ENCODE data around the gene ATXN1.

Gene ATXN1

GRCh38 chr6:16277101-16277981 is 483.9 kb downstream of the ATXN1 start:
- TF ChIP-seq CTCF (IDR thresholded peaks at IDR 0.05; ENCODE audit: control insufficient read depth, insufficient read depth, low read depth, low read length, missing control alignments), result peak; percentile 76
- DNase-seq (ENCODE audit: low read depth), result peak; percentile 52
- H3K4me3 ChIP-seq (ENCODE audit: control insufficient read depth, low read depth, low read length), result no peak overlapping the region

GRCh38 chr6:16274885-16275589 is 486.2 kb downstream of the ATXN1 start:
- no peak overlapping the region for H3K4me3 ChIP-seq (ENCODE audit: control insufficient read depth, low read depth, low read length)
- DNase-seq (ENCODE audit: low read depth), result no peak

GRCh38 chr6:16274483-16274882 is 486.8 kb downstream of the ATXN1 start:
- no peak for TF ChIP-seq CTCF (IDR thresholded peaks at IDR 0.05; ENCODE audit: control insufficient read depth, insufficient read depth, low read depth, low read length, missing control alignments)
- H3K4me3 ChIP-seq (ENCODE audit: control insufficient read depth, low read depth, low read length), result no peak overlapping the region
- DNase-seq (ENCODE audit: low read depth), result no peak

More at GRCh38 chr6:16274885-16275589, 486.2 kb downstream of the ATXN1 start:
- TF ChIP-seq CTCF (IDR thresholded peaks at IDR 0.05; ENCODE audit: control insufficient read depth, insufficient read depth, low read depth, low read length, missing control alignments), result no peak

GRCh38 chr6:16273256-16273655 is 488.0 kb downstream of the ATXN1 start:
- no peak for DNase-seq (ENCODE audit: low read depth)
- H3K4me3 ChIP-seq (ENCODE audit: control insufficient read depth, low read depth, low read length), result no peak overlapping the region
- TF ChIP-seq CTCF (IDR thresholded peaks at IDR 0.05; ENCODE audit: control insufficient read depth, insufficient read depth, low read depth, low read length, missing control alignments), result no peak

- H3K4me3 ChIP-seq (ENCODE audit: control insufficient read depth, low read depth, low read length), result no peak overlapping the region
- TF ChIP-seq CTCF (IDR thresholded peaks at IDR 0.05; ENCODE audit: control insufficient read depth, insufficient read depth, low read depth, low read length, missing control alignments), result no peak
- no peak for DNase-seq (ENCODE audit: low read depth)
Measured at GRCh38 chr6:16272201-16272600, 489.1 kb downstream of the ATXN1 start.

- H3K4me3 ChIP-seq (ENCODE audit: control insufficient read depth, low read depth, low read length), result no peak overlapping the region
- no peak for TF ChIP-seq CTCF (IDR thresholded peaks at IDR 0.05; ENCODE audit: control insufficient read depth, insufficient read depth, low read depth, low read length, missing control alignments)
- DNase-seq (ENCODE audit: low read depth), result no peak
Measured at GRCh38 chr6:16271428-16271827, 489.8 kb downstream of the ATXN1 start.

All from AG09309 (cell line).